Cardiac ventricle fibroblast (primary cell): ENCODE results near the gene CXorf49. TPM values are rescaled to one million over a fixed set of nuclear protein-coding genes. Genes with fewer than 3 reads are reported as not detected.

Experiments
- total RNA-seq: library from RNA; depleted of rRNA; stranded (reverse); fragments of >200 nt; gene quantifications from 2 replicates; pipeline ENCODE4 v1.2.3, GENCODE V29; 2015

CXorf49 gene
- total RNA-seq = not detected in 2 replicates

DNA sequence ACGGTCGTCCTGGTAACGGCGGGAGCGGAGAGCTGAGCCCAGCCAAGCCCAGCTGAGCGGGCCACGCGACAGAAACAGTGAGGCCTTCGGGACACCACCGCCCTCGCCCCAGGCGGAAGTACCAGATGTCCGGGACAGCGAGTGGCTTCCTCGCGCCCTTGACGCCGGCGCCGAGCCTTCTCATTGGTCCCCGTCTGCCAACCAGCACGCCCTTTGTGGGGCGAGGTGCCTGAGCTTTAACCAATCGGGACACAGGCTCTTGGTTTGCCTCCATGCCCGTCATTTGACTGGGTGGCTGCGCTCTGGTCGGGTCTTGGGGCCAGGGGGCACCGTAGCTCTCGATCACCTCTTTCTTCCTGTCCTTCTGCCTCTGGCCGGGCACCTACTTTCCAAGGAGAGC is at the start of gene CXorf49:
Gene CXorf49 (minus strand): TSS at position 101 of the 400 bp plus-strand sequence. CDS start 134 bp downstream, outside the sequence.

DNA sequence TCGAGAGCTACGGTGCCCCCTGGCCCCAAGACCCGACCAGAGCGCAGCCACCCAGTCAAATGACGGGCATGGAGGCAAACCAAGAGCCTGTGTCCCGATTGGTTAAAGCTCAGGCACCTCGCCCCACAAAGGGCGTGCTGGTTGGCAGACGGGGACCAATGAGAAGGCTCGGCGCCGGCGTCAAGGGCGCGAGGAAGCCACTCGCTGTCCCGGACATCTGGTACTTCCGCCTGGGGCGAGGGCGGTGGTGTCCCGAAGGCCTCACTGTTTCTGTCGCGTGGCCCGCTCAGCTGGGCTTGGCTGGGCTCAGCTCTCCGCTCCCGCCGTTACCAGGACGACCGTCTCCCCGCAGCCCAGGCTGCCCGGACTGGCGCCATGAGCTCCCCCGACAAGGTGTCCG is 45.0 kb upstream of the CXorf49 start, which contains the start of gene CXorf49B:
Gene CXorf49B (plus strand): TSS at position 301 of the 400 bp plus-strand sequence. CDS start 75 bp downstream, at position 376.

DNA sequence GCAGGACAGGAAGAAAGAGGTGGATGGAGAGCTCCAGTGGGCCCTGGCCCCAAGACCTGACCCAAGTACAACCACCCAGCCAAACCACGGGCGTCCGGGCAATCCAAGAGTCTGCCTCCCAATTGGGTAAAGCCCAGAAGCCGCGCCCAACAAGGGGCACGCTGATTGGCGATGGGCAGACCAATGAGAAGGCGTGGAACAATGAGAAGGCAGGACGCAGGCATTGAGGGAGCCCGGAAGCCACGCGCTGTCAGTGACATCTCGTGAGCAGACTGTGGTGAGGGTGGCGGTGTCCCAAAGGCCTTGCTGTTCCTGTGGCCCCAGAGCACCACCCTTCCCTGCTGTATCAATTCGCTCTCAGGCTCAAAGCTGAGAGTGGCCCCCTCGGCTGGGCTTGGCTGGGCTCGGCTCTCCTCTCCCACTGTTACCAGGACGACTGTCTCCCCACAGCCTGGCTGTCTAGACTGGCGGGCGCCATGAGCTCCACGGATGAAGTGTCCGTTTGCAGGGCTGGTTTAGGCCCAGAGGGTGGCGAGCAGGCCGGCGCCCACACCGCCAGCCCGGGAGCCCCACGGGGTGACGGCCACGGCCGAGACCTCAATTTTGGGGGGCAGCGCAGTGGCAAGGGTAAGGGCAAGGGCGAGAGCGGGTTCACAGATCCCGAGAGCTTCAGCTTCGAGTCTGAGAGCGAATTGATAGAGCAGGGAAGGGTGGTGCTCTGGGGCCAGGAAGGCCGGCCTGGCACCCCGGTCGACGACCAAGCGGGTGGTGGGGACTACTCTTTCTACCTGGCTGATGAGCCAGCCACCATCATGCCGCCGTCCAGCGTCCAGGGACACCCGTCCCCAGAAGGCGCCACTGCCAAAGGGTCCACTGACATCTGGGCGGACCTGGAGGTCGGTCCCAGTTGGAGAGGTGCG is 50.5 kb downstream of the CXorf49 start, which contains the start of gene LOC101059915:
Gene LOC101059915 (plus strand): TSS at position 219 of the 920 bp plus-strand sequence.

Other genes starting within 250 kb of the CXorf49 start
- gene OGT, start 185.2 kb downstream of the CXorf49 start, total RNA-seq = 86.2 and 90.9 TPM in 2 replicates
- 0.69 and 5.6 TPM in 2 replicates for gene GCNA, start 139.8 kb downstream of the CXorf49 start, total RNA-seq
- gene CXCR3, start 99.8 kb downstream of the CXorf49 start, total RNA-seq = not detected in 2 replicates
- gene CXorf49B, start 45.1 kb upstream of the CXorf49 start, total RNA-seq = not detected in 2 replicates
- 1.8 and 3.2 TPM in 2 replicates for gene NHSL2, start 192.6 kb upstream of the CXorf49 start, total RNA-seq